Smooth muscle cell (in vitro differentiated cells): ENCODE data around the gene SLC25A21. TPM values are rescaled to one million over a fixed set of nuclear protein-coding genes. Genes with fewer than 3 reads are reported as not detected.

Experiments
- DNase-seq: peaks from one replicate; lab custom pipeline; 2025; ENCODE audit not compliant: unreplicated experiment; lab: John Stamatoyannopoulos, UW
- H2AFZ ChIP-seq: fragments of 200-600 bp; sonication (generic); 2 replicates; pipeline ENCODE4 v1.6.0; 2016; ENCODE audit warnings: antibody characterized with exemption, low read depth, mild to moderate bottlenecking
- H3F3A ChIP-seq: fragments of 200-600 bp; sonication (generic); 2 replicates; pipeline ENCODE4 v1.6.0; 2017; ENCODE audit warnings: antibody characterized with exemption, low read depth
- H3K27ac ChIP-seq: fragments of 200-600 bp; sonication (generic); 2 replicates; pipeline ENCODE4 v1.5.1; 2016; ENCODE audit warnings: low read depth, mild to moderate bottlenecking
- H3K27me3 ChIP-seq: fragments of 200-600 bp; sonication (generic); 2 replicates; pipeline ENCODE4 v1.6.1; 2016; ENCODE audit warnings: low read depth, mild to moderate bottlenecking
- H3K36me3 ChIP-seq: fragments of 200-600 bp; sonication (generic); 2 replicates; pipeline ENCODE4 v1.5.1; 2016; ENCODE audit warnings: low read depth
- H3K4me1 ChIP-seq: fragments of 200-600 bp; sonication (generic); 2 replicates; pipeline ENCODE4 v1.5.1; 2016; ENCODE audit warnings: low read depth
- H3K4me2 ChIP-seq: fragments of 200-600 bp; sonication (generic); 2 replicates; pipeline ENCODE4 v1.6.0; 2016; ENCODE audit warnings: mild to moderate bottlenecking
- H3K4me3 ChIP-seq: fragments of 200-600 bp; sonication (generic); 2 replicates; pipeline ENCODE4 v1.5.1; 2016; ENCODE audit warnings: mild to moderate bottlenecking
- H3K79me2 ChIP-seq: fragments of 200-600 bp; sonication (generic); 2 replicates; pipeline ENCODE4 v1.6.0; 2016; ENCODE audit warnings: low read depth, mild to moderate bottlenecking
- H3K9ac ChIP-seq: fragments of 200-600 bp; sonication (generic); 2 replicates; pipeline ENCODE4 v1.6.0; 2016; ENCODE audit warnings: low read depth
- H3K9me3 ChIP-seq: fragments of 200-600 bp; sonication (generic); replicated peaks from 2 replicates; pipeline ENCODE4 v1.5.1; 2016; ENCODE audit warnings: low read depth
- H4K20me1 ChIP-seq: fragments of 200-600 bp; sonication (generic); 2 replicates; pipeline ENCODE4 v1.6.0; 2016; ENCODE audit warnings: low read depth
- WGBS: methylation state at CpG from one replicate; pipeline ENCODE4 v1.1.7; 2016; ENCODE audit warnings: low lambda C conversion rate; 5-methylcytosine and 5-hydroxymethylcytosine counted together
- polyA plus RNA-seq: library from polyadenylated mRNA; unstranded; fragments of >200 nt; fragmentation: Nextera tagmentation; extraction: Ambion mirVana; gene quantifications from 2 replicates; pipeline ENCODE4 v1.2.1, GENCODE V29; 2016
- total RNA-seq: library from RNA; depleted of rRNA; stranded (reverse); fragments of >200 nt; gene quantifications from 2 replicates; pipeline ENCODE4 v1.2.3, GENCODE V29; 2014
- TF ChIP-seq, protein P1 (sequence below): fragments of 200-600 bp; sonication (generic); IDR thresholded peaks from 2 replicates; pipeline ENCODE4 v1.5.1; 2017; ENCODE audit warnings: borderline replicate concordance, mild to moderate bottlenecking, antibody characterized with exemption; ENCODE audit not compliant: insufficient read depth, poor library complexity, severe bottlenecking

SLC25A21 gene
- total and polyA plus RNA-seq, 2 experiments from 2014 or later, result 1.1 TPM; not detected in 1

DNA sequence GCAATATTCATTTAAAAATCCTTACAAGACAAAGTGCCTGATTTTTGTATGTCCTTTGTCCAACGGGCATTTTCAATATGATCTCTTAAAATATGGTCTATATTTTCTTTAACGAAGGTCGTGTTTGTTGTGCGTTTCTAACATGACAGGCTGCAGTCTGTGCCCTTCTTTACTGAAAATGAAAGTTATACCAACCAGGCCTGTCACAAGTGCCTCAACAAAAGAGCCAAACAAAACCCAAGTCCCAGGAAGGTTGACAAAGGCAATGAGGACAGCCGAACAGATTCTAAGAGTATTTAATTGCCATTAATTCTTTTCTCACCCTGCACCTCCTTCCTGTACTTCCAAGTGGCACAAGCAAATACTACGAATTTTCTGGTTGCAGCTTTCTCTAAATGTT is 496.8 kb downstream of the SLC25A21 start:
- H4K20me1 ChIP-seq, result no peaks in the 10 kb centered on the region
- no peak overlapping the region for H3K4me3 ChIP-seq
- no peaks in the 10 kb centered on the region for H3K36me3 ChIP-seq
- no peaks in the 10 kb centered on the region for H3F3A ChIP-seq
- H3K79me2 ChIP-seq, result no peaks in the 10 kb centered on the region
- no peak overlapping the region for H3K4me2 ChIP-seq
- H2AFZ ChIP-seq, result no peak overlapping the region
- TF ChIP-seq, protein P1, sequence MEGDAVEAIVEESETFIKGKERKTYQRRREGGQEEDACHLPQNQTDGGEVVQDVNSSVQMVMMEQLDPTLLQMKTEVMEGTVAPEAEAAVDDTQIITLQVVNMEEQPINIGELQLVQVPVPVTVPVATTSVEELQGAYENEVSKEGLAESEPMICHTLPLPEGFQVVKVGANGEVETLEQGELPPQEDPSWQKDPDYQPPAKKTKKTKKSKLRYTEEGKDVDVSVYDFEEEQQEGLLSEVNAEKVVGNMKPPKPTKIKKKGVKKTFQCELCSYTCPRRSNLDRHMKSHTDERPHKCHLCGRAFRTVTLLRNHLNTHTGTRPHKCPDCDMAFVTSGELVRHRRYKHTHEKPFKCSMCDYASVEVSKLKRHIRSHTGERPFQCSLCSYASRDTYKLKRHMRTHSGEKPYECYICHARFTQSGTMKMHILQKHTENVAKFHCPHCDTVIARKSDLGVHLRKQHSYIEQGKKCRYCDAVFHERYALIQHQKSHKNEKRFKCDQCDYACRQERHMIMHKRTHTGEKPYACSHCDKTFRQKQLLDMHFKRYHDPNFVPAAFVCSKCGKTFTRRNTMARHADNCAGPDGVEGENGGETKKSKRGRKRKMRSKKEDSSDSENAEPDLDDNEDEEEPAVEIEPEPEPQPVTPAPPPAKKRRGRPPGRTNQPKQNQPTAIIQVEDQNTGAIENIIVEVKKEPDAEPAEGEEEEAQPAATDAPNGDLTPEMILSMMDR, result no peak
- H3K9me3 ChIP-seq, result no peaks in the 10 kb centered on the region
- H3K27ac ChIP-seq, result no peak overlapping the region
- H3K9ac ChIP-seq, result no peak overlapping the region
- peaks cover 6% of the 10 kb centered on the region for H3K4me1 ChIP-seq
- H3K27me3 ChIP-seq, result peaks cover 69% of the 10 kb centered on the region
- no peak for DNase-seq
- WGBS, result 85% methylated on average over 6 of the region's 6 CpGs

DNA sequence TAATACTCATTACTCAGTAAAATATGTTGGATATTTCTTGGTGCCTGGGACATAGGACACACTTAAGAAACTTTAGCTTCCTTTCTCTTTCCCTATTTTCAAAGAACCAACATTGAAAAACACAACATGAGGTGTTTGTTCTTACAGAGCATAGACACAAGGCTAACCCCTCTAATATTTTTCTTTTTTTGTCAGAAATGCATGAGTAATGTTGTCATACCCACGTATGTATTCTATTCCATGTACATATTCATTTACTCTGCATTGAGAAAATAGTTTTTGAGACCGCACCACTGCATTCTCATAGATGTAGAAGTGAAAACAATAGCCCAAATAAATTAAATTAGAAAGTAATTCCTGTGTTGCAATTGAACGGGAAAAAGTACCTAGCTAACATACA is 497.7 kb downstream of the SLC25A21 start:
- 79% methylated on average over 3 of the region's 3 CpGs for WGBS
- Histone ChIP-seq H3K4me1 (peaks cover 6% of the 10 kb centered on the region), H3K27ac (no peak overlapping the region), H3K9ac (no peak overlapping the region), H3K9me3 (no peaks in the 10 kb centered on the region), H3K4me2 (no peak overlapping the region), H3K36me3 (no peaks in the 10 kb centered on the region), H3F3A (no peaks in the 10 kb centered on the region), H2AFZ (no peak overlapping the region), H3K27me3 (peaks cover 78% of the 10 kb centered on the region), H3K4me3 (no peak overlapping the region), H4K20me1 (no peaks in the 10 kb centered on the region), H3K79me2 (no peaks in the 10 kb centered on the region)
- TF ChIP-seq, protein P1, result no peak
- DNase-seq, result no peak

DNA sequence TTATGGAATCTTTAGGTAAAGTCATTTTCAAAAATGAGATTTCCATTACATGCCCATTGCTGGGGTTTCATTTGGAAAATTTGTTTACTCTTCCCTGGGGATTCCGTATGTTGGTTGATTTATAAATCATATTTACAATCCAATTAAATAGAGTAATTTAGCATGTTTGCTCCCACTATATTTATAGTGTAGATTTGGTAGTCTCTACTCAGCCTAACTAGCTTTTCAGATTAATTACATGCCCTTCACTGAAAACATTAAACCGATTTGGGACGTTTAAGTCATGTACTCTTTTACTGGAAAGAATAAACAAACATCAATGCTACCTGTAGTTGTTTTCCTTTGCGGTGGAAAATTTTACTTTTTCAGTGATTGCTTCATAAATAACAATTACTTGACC is 500.3 kb downstream of the SLC25A21 start:
- Histone ChIP-seq H3K79me2 (no peaks in the 10 kb centered on the region), H3F3A (no peaks in the 10 kb centered on the region), H3K4me1 (peaks cover 6% of the 10 kb centered on the region), H3K36me3 (no peaks in the 10 kb centered on the region), H3K27ac (no peak overlapping the region), H3K9me3 (no peaks in the 10 kb centered on the region), H3K4me2 (no peak overlapping the region), H3K9ac (no peak overlapping the region), H3K27me3 (peaks cover 85% of the 10 kb centered on the region), H3K4me3 (no peak overlapping the region), H2AFZ (no peak overlapping the region), H4K20me1 (no peaks in the 10 kb centered on the region)
- DNase-seq, result no peak
- WGBS, result 85% methylated on average over 4 of the region's 4 CpGs
- TF ChIP-seq, protein P1, result no peak

DNA sequence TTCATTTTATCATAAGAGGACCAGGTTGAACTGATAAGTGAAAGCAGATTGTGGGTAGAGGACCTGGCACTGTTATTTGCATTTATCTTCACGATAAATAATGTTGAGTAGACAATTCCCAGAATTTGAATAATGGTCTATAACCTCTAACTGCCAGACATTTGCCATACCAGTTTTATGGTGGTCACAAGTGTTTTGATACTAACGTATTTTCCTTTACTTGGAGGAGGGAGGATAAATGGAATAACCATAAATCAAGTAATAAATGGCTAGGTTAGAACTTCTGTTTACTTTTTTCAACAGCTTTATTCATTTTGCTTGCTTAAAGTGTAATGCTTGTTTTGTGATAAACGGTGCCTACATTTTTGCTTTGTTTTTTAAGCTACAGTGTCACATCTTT is 501.3 kb downstream of the SLC25A21 start:
- Histone ChIP-seq H3K4me1 (peaks cover 9% of the 10 kb centered on the region), H4K20me1 (no peaks in the 10 kb centered on the region), H3K27me3 (peaks cover 85% of the 10 kb centered on the region), H3K79me2 (no peaks in the 10 kb centered on the region), H3K9ac (no peak overlapping the region), H3K36me3 (no peaks in the 10 kb centered on the region), H3K4me2 (no peak overlapping the region), H3F3A (no peaks in the 10 kb centered on the region), H3K9me3 (no peaks in the 10 kb centered on the region), H3K4me3 (no peak overlapping the region), H3K27ac (no peak overlapping the region), H2AFZ (no peak overlapping the region)
- WGBS, result 78% methylated on average over 3 of the region's 3 CpGs
- TF ChIP-seq, protein P1, result no peak
- no peak for DNase-seq
